ENCODE results near the gene RPL36A.

DNA sequence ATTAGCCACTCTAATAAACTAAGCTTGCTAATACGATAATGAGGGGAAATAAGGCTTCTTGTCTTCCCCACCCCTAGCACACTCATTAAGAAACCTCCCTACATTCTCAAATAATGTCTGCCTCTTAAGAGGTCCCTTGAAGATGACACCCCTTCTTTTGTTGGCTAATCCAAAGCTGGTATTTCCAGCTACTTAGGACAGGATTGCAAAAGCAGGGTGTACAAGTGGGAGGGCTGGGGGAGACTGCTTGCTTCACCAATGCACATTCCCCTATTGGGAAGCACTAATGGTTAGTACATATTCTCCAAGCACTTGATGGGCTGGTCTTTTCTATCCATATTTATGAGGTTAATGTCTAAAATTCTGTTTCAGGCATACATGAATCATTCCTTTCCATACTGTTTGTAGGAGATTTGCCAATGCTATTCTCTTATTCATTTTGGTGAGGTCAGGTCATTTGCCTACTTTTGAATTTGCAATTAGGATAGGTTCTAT lies 25.5 kb upstream of the RPL36A start:
- no peak for TF ChIP-seq POLR2A (IDR thresholded peaks at IDR 0.05)
- TF ChIP-seq, protein P1, sequence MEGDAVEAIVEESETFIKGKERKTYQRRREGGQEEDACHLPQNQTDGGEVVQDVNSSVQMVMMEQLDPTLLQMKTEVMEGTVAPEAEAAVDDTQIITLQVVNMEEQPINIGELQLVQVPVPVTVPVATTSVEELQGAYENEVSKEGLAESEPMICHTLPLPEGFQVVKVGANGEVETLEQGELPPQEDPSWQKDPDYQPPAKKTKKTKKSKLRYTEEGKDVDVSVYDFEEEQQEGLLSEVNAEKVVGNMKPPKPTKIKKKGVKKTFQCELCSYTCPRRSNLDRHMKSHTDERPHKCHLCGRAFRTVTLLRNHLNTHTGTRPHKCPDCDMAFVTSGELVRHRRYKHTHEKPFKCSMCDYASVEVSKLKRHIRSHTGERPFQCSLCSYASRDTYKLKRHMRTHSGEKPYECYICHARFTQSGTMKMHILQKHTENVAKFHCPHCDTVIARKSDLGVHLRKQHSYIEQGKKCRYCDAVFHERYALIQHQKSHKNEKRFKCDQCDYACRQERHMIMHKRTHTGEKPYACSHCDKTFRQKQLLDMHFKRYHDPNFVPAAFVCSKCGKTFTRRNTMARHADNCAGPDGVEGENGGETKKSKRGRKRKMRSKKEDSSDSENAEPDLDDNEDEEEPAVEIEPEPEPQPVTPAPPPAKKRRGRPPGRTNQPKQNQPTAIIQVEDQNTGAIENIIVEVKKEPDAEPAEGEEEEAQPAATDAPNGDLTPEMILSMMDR (IDR thresholded peaks at IDR 0.05) = no peak

Data from uterus (tissue), 2 donors.